ENCODE results near the gene GAK. TPM values are rescaled to one million over a fixed set of nuclear protein-coding genes. Genes with fewer than 3 reads are reported as not detected.
"Not testable (repeated sequence)": the region's sequence is repeated elsewhere in the genome, so short reads cannot be mapped to it uniquely, and the experiment has no call there.

GAK gene
- total RNA-seq, 3 donors from 2014 or later (not counting 1 experiment from before 2014, with no cell fraction given), result 349 to 358 (median 349) TPM

DNA sequence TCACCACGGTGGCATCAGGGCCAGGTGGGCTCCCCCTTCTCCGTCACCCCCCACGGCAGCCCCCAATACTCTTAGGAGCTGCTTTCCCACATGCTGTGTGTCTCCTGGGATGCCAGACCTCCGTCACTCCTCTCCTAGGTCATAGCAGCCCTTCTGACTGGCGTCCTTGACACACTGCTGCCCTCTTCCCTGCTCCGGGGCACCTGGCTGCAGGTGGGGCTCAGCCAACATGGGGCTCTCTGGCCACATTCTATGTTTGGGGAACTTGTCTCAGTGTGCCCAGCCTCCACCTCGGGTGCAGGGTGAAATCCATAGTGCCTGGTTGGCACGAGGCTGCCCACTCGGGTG lies 14.0 kb upstream of the GAK start:
- DNase-seq, result no peak

GRCh38 chr4:945274-946102 lies 13.4 kb upstream of the GAK start:
- no peaks in the 10 kb centered on the region for H3K36me3 Mint-ChIP-seq
- WGBS (ENCODE audit: insufficient coverage), result 86% methylated on average over 28 of the region's 28 CpGs
- H3K27me3 Mint-ChIP-seq (ENCODE audit: low read depth in 2 of 2), result no peaks in the 10 kb centered on the region
- ATAC-seq, result no peak
- no peak for DNase-seq
- Histone ChIP-seq H3K4me3 (ENCODE audit: low read length) (no peak overlapping the region), H3K27me3 (ENCODE audit: control insufficient read depth, insufficient read depth, low read length) (no peaks in the 10 kb centered on the region), H3K27ac (ENCODE audit: low read length) (no peak overlapping the region), H3K36me3 (ENCODE audit: control insufficient read depth, insufficient read depth, low read length) (peaks cover 3% of the 10 kb centered on the region), H3K4me1 (ENCODE audit: control insufficient read depth, insufficient read depth, low read length) (peaks cover 11% of the 10 kb centered on the region), H3K9me3 (ENCODE audit: control insufficient read depth, insufficient read depth, low read length) (no peaks in the 10 kb centered on the region)
- intact Hi-C loops (cut with micrococcal nuclease), result no loop called here
- no peak for TF ChIP-seq CTCF (IDR thresholded peaks at IDR 0.05)
- H3K9me3 Mint-ChIP-seq, result no peaks in the 10 kb centered on the region
- H3K4me1 Mint-ChIP-seq, result peaks cover 19 to 30% of the 10 kb centered on the region in 2 donors
- H3K4me3 Mint-ChIP-seq, result no peak overlapping the region
- H3K27ac Mint-ChIP-seq, result no peak overlapping the region

More for the DNA sequence above, 14.0 kb upstream of the GAK start:
- Mint-ChIP-seq H3K27ac (no peak overlapping the region), H3K27me3 (ENCODE audit: low read depth in 2 of 2) (no peaks in the 10 kb centered on the region), H3K4me3 (no peak overlapping the region), H3K36me3 (no peaks in the 10 kb centered on the region), H3K4me1 (peaks cover 19 to 34% of the 10 kb centered on the region in 2 donors), H3K9me3 (no peaks in the 10 kb centered on the region)
- Histone ChIP-seq H3K4me3 (ENCODE audit: low read length) (no peak overlapping the region), H3K9me3 (ENCODE audit: control insufficient read depth, insufficient read depth, low read length) (no peaks in the 10 kb centered on the region), H3K27me3 (ENCODE audit: control insufficient read depth, insufficient read depth, low read length) (no peaks in the 10 kb centered on the region), H3K4me1 (ENCODE audit: control insufficient read depth, insufficient read depth, low read length) (peaks cover 11% of the 10 kb centered on the region), H3K36me3 (ENCODE audit: control insufficient read depth, insufficient read depth, low read length) (peaks cover 4% of the 10 kb centered on the region), H3K27ac (ENCODE audit: low read length) (no peak overlapping the region)
- no peak for ATAC-seq
- intact Hi-C loops (cut with micrococcal nuclease), result no loop called here
- no peak for TF ChIP-seq CTCF (IDR thresholded peaks at IDR 0.05)
- WGBS (ENCODE audit: insufficient coverage), result 80% methylated on average over 9 of the region's 9 CpGs

GRCh38 chr4:939508-939907 lies 7.4 kb upstream of the GAK start:
- DNase-seq; H3K9me3 ChIP-seq (ENCODE audit: control insufficient read depth, insufficient read depth, low read length); H3K9me3 Mint-ChIP-seq; H3K4me3 ChIP-seq (ENCODE audit: low read length); ATAC-seq; H3K36me3 Mint-ChIP-seq; intact Hi-C loops (cut with micrococcal nuclease); H3K27me3 Mint-ChIP-seq (ENCODE audit: low read depth in 2 of 2); H3K27me3 ChIP-seq (ENCODE audit: control insufficient read depth, insufficient read depth, low read length); H3K27ac ChIP-seq (ENCODE audit: low read length); H3K4me1 ChIP-seq (ENCODE audit: control insufficient read depth, insufficient read depth, low read length); H3K4me1 Mint-ChIP-seq; H3K27ac Mint-ChIP-seq; H3K4me3 Mint-ChIP-seq; H3K36me3 ChIP-seq (ENCODE audit: control insufficient read depth, insufficient read depth, low read length): not testable (repeated sequence)
- 94% methylated on average over 3 of the region's 4 CpGs for WGBS (ENCODE audit: insufficient coverage)

- Histone ChIP-seq H3K27me3 (ENCODE audit: control insufficient read depth, insufficient read depth, low read length) (no peaks in the 10 kb centered on the region), H3K36me3 (ENCODE audit: control insufficient read depth, insufficient read depth, low read length) (peaks cover 2% of the 10 kb centered on the region), H3K4me1 (ENCODE audit: control insufficient read depth, insufficient read depth, low read length) (peaks cover 43% of the 10 kb centered on the region), H3K4me3 (ENCODE audit: low read length) (peak overlapping the region; percentile 81), H3K27ac (ENCODE audit: low read length) (peak overlapping the region; percentile 82), H3K9me3 (ENCODE audit: control insufficient read depth, insufficient read depth, low read length) (no peaks in the 10 kb centered on the region)
- DNase-seq, result no peak
- peaks cover 30 to 42% of the 10 kb centered on the region in 2 donors for H3K4me1 Mint-ChIP-seq
- no peaks in the 10 kb centered on the region for H3K36me3 Mint-ChIP-seq
- intact Hi-C loops (cut with micrococcal nuclease), result loop anchor here (1.0 to 5.0 kb wide), 2 partner anchors 41 to 270 kb away; partner anchors contain the start of gene DGKQ
- peak in 2 of 3 donors; percentile 4 to 13 for ATAC-seq
- TF ChIP-seq CTCF (IDR thresholded peaks at IDR 0.05), result no peak
- H3K9me3 Mint-ChIP-seq, result no peaks in the 10 kb centered on the region
- H3K4me3 Mint-ChIP-seq, result peak overlapping the region; percentile 94
- 8% methylated on average over 11 of the region's 11 CpGs for WGBS (ENCODE audit: insufficient coverage)
- H3K27ac Mint-ChIP-seq, result peak overlapping the region; percentile 89 to 95
- H3K27me3 Mint-ChIP-seq (ENCODE audit: low read depth in 2 of 2), result no peaks in the 10 kb centered on the region
Measured at GRCh38 chr4:932713-933070, 576 bp upstream of the GAK start.

Measured in natural killer cell (primary cell).